ENCODE measurements around the gene LRRC8C. TPM values are rescaled to one million over a fixed set of nuclear protein-coding genes. Genes with fewer than 3 reads are reported as not detected.

The LRRC8C gene
- total and polyA plus RNA-seq, 7 donors, result 0.69 to 7.8 (median 3.8) TPM

DNA sequence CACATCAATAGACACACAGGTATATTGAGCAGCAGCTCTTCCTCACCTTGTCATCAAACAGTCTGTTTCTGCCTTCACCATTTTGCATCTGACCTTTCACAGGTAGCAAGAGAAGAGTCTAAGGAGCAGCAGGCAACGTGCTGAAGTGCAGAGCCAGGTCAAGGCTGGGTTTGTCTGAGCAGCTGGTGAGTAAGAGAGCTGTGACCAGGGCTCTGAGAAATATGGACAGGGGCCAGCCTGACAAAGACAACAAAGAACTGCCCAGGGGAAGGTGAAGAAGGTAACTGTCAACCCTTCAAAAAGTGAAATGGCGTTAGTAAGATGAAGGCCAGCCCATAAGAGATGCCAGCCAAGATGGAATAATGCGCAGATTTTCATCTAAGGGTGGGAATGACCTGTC, 129.0 kb downstream of the LRRC8C start:
- H3K36me3 ChIP-seq, result no peaks in the 10 kb centered on the region
- no peak for DNase-seq
- H3K27ac ChIP-seq, result peak overlapping the region in 1 of 4 donors; percentile 53
- no peak overlapping the region for H3K4me3 ChIP-seq
- TF ChIP-seq POLR2A (IDR thresholded peaks at IDR 0.05), result no peak
- no peak for TF ChIP-seq EP300 (IDR thresholded peaks at IDR 0.05)
- intact Hi-C loops (cut with DNase I), result loop anchor here (2.0 to 5.0 kb wide), 2 partner anchors 129 to 280 kb away; partner anchors contain the start of gene LRRC8C
- no peaks in the 10 kb centered on the region for H3K9me3 ChIP-seq
- H3K27me3 ChIP-seq, result peaks cover 0 to 10% (median 0%) of the 10 kb centered on the region in 3 donors
- H3K4me1 ChIP-seq, result peaks cover 0 to 11% (median 5%) of the 10 kb centered on the region in 4 donors
- WGBS, 2 donors, result 77 to 91% methylated on average over 3 of the region's 3 CpGs

DNA sequence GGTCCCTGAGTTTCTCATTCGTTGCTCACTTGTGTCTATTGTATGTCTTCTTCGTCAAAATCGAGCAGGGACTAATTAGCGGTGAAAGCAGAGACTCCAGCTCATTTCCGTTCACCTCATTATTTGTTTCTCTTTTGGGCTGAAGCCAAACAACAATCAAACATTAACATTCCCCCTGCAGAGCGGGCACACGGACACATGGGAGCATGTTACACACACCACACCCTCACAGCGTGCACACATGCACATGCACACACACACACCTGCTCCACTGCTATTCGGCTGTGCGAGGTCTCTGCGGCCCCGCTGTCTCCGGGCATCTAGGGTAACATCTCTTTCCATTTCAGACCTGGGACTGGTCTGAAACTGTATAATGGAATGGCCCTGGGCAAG, 129.5 kb downstream of the LRRC8C start:
- WGBS, 2 donors, result 18 to 64% methylated on average over 13 of the region's 13 CpGs
- peak overlapping the region in 1 of 4 donors; percentile 53 for H3K27ac ChIP-seq
- no peak for DNase-seq

DNA sequence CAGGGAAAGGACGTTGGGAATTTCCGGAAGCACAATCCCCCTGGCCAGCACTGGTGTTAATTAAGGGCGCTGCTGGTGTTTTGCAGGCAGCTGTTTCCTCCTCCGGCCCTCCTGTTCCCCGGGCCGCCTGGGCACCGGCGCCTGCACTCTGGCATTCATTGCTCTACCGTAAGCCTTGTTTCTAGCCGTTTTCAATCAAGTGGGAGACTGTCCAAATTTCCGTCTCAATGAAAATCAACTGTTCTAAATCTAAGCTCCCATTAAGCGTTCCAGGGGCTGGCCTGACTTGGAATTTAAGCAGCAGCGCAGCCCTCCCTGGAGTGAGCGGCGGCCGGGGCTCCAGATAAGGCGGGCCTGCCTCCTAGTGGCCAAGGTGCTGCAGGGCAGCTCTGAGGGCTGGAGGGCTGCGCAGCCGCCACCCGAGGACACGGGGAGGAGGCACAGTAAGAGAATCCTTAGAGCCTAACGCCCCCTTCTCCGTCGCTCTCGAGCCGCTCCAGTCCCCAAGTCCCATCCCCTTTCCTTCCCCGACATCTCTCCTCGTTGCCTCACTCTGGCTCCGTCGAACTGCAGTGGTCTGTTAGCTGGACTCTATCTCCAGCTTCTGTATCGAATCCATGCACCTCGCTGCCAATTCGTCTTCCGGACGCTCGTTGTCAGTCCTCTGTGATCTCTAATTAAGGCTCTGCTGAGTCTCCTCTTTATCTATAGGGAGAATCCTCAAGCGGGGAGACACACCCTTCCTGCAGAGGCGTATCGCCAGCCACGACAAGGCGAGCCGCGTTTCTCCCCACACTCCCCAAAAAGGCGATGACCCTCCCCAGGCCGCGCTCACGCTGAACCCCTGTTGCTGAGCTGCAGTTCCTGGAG, 130.1 kb downstream of the LRRC8C start:
- WGBS, 2 donors, result 1 to 3% methylated on average over 47 of the region's 47 CpGs
- Histone ChIP-seq H3K27me3 (no peaks in the 10 kb centered on the region), H3K36me3 (no peaks in the 10 kb centered on the region), H3K4me1 (peaks cover 0 to 11% (median 5%) of the 10 kb centered on the region in 4 donors), H3K9me3 (no peaks in the 10 kb centered on the region), H3K4me3 (peak overlapping the region; percentile 23 to 51 (median 42)), H3K27ac (peak overlapping the region in 3 of 4 donors; percentile 30 to 53 (median 32))
- intact Hi-C loops (cut with DNase I), result loop anchor here (2.0 to 5.0 kb wide), 2 partner anchors 130 to 281 kb away; partner anchors contain the start of gene LRRC8C
- peak; percentile 90 for DNase-seq
- no peak for TF ChIP-seq POLR2A (IDR thresholded peaks at IDR 0.05)
- peak in 2 of 4 donors; percentile 21 to 23 for TF ChIP-seq POLR2AphosphoS5 (IDR thresholded peaks at IDR 0.05)
- no peak for TF ChIP-seq EP300 (IDR thresholded peaks at IDR 0.05)
- TF ChIP-seq, protein P1, sequence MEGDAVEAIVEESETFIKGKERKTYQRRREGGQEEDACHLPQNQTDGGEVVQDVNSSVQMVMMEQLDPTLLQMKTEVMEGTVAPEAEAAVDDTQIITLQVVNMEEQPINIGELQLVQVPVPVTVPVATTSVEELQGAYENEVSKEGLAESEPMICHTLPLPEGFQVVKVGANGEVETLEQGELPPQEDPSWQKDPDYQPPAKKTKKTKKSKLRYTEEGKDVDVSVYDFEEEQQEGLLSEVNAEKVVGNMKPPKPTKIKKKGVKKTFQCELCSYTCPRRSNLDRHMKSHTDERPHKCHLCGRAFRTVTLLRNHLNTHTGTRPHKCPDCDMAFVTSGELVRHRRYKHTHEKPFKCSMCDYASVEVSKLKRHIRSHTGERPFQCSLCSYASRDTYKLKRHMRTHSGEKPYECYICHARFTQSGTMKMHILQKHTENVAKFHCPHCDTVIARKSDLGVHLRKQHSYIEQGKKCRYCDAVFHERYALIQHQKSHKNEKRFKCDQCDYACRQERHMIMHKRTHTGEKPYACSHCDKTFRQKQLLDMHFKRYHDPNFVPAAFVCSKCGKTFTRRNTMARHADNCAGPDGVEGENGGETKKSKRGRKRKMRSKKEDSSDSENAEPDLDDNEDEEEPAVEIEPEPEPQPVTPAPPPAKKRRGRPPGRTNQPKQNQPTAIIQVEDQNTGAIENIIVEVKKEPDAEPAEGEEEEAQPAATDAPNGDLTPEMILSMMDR (IDR thresholded peaks at IDR 0.05), result peak; percentile 68 to 96 (median 90)

More for the DNA sequence above, 129.5 kb downstream of the LRRC8C start:
- peaks cover 0 to 11% (median 5%) of the 10 kb centered on the region in 4 donors for H3K4me1 ChIP-seq
- TF ChIP-seq POLR2AphosphoS5 (IDR thresholded peaks at IDR 0.05) (no peak), POLR2A (IDR thresholded peaks at IDR 0.05) (no peak), EP300 (IDR thresholded peaks at IDR 0.05) (no peak)
- TF ChIP-seq, protein P1 (IDR thresholded peaks at IDR 0.05), result no peak
- H3K4me3 ChIP-seq, result peak overlapping the region in 3 of 4 donors; percentile 33 to 51 (median 50)
- H3K27me3 ChIP-seq, result peaks cover 0 to 6% (median 0%) of the 10 kb centered on the region in 3 donors
- no peaks in the 10 kb centered on the region for H3K9me3 ChIP-seq
- intact Hi-C loops (cut with DNase I), result loop anchor here (2.0 to 5.0 kb wide), 2 partner anchors 130 to 280 kb away; partner anchors contain the start of gene LRRC8C
- H3K36me3 ChIP-seq, result no peaks in the 10 kb centered on the region

DNA sequence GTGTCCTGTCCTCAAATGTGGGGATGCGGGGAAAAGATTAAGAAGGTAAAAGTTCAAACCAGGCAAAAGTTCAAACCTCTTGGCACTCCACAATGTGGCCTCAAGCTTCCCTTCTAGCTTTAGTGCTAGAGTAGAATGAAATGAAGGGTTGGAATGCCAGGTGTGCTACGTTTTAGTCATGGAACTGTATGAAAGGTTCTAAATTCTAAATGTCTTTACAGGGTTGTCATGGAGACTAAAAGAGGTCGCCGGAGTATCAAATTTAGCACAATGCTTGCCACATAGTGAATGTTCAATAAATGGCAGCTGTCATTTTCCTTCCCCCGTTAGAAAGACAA, 130.7 kb downstream of the LRRC8C start:
- Histone ChIP-seq H3K27ac (peak overlapping the region in 2 of 4 donors; percentile 30 to 53), H3K36me3 (no peaks in the 10 kb centered on the region), H3K27me3 (no peaks in the 10 kb centered on the region), H3K4me1 (peaks cover 0 to 11% (median 5%) of the 10 kb centered on the region in 4 donors), H3K4me3 (peak overlapping the region; percentile 23 to 51 (median 42)), H3K9me3 (no peaks in the 10 kb centered on the region)
- intact Hi-C loops (cut with DNase I), result loop anchor here (2.0 to 5.0 kb wide), 2 partner anchors 131 to 281 kb away; partner anchors contain the start of gene LRRC8C
- WGBS, 2 donors, result 33 to 60% methylated on average over 5 of the region's 5 CpGs
- TF ChIP-seq POLR2AphosphoS5 (IDR thresholded peaks at IDR 0.05), result no peak
- no peak for TF ChIP-seq EP300 (IDR thresholded peaks at IDR 0.05)
- TF ChIP-seq POLR2A (IDR thresholded peaks at IDR 0.05), result no peak
- TF ChIP-seq, protein P1 (IDR thresholded peaks at IDR 0.05), result no peak
- no peak for DNase-seq

DNA sequence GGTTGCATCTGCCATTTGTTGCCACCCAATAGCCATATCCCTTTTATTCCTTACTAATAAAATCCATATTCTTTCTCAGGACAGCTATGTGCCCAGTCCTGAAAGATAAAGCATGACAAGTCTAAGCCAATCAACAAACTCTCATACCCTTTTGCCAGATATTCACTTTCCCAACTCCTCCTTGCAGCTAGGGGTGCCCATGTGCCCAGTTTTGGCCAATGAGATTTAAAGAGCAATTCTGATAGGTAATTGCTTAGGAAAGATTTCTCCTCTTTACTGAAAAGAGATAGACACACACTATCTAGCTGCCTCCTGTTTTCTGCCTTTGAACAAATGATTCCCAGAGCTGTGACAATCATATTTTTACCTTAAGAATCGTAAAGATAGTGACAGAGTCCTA, 132.9 kb downstream of the LRRC8C start:
- no peak overlapping the region for H3K4me3 ChIP-seq
- H3K36me3 ChIP-seq, result no peaks in the 10 kb centered on the region
- H3K4me1 ChIP-seq, result peaks cover 0 to 11% (median 5%) of the 10 kb centered on the region in 4 donors
- H3K9me3 ChIP-seq, result no peaks in the 10 kb centered on the region
- TF ChIP-seq POLR2AphosphoS5 (IDR thresholded peaks at IDR 0.05) (no peak), POLR2A (IDR thresholded peaks at IDR 0.05) (no peak), EP300 (IDR thresholded peaks at IDR 0.05) (no peak)
- TF ChIP-seq, protein P1 (IDR thresholded peaks at IDR 0.05), result no peak
- intact Hi-C loops (cut with DNase I), result no loop called here
- WGBS, 2 donors, result 72 to 81% methylated on average over 1 of the region's 1 CpG
- H3K27ac ChIP-seq, result no peak overlapping the region
- DNase-seq, result no peak
- H3K27me3 ChIP-seq, result peaks cover 0 to 5% (median 0%) of the 10 kb centered on the region in 3 donors

All from sigmoid colon (tissue), 7 donors.